Natural killer cell (primary cell): ENCODE measurements around the gene HOXA7. TPM values are rescaled to one million over a fixed set of nuclear protein-coding genes. Genes with fewer than 3 reads are reported as not detected.

Experiments
- ATAC-seq, 3 donors: fragments of 150-1000 bp in 2 of 3; fragments of 200-7000 bp in 1 of 3; cut with Tn5 transposase; 1 replicate in 1 of 3; 2 replicates in 2 of 3; pipeline ENCODE4 v1.10.0; 2021; ENCODE audit warnings: mild to moderate bottlenecking in 2 of 3, moderate library complexity in 2 of 3
- DNase-seq, 2 donors: peaks; one replicate each; pipeline versions ENCODE4 v3.0.0 to v3.0.0-alpha.2; 2013 to 2021; ENCODE audit warnings: mixed read lengths in 1 of 2
- H3K27ac ChIP-seq: one replicate; pipeline ENCODE4 v1.5.1; 2013; ENCODE audit warnings: mild to moderate bottlenecking, low read length
- H3K27me3 ChIP-seq: one replicate; pipeline ENCODE4 v1.6.1; 2013; ENCODE audit warnings: low read length; ENCODE audit not compliant: control insufficient read depth, insufficient read depth
- H3K36me3 ChIP-seq: one replicate; pipeline ENCODE4 v1.6.1; 2013; ENCODE audit warnings: low read length; ENCODE audit not compliant: control insufficient read depth, insufficient read depth
- H3K4me1 ChIP-seq: one replicate; pipeline ENCODE4 v1.6.1; 2013; ENCODE audit warnings: low read length; ENCODE audit not compliant: control insufficient read depth, insufficient read depth
- H3K4me3 ChIP-seq: one replicate; pipeline ENCODE4 v1.5.1; 2013; ENCODE audit warnings: low read length
- H3K9me3 ChIP-seq: one replicate; pipeline ENCODE4 v1.6.1; 2013; ENCODE audit warnings: low read length; ENCODE audit not compliant: control insufficient read depth, insufficient read depth
- H3K27ac Mint-ChIP-seq, 2 donors: one replicate each; pipeline ENCODE4 v1.8.0; 2022; ENCODE audit warnings: mild to moderate bottlenecking in 2 of 2, mixed read lengths in 2 of 2, moderate library complexity in 1 of 2
- H3K27me3 Mint-ChIP-seq, 2 donors: one replicate each; pipeline ENCODE4 v1.8.0; 2022; ENCODE audit warnings: low read depth in 2 of 2, mixed read lengths in 2 of 2
- H3K36me3 Mint-ChIP-seq: one replicate; pipeline ENCODE4 v1.8.0; 2022; ENCODE audit warnings: mixed read lengths
- H3K4me1 Mint-ChIP-seq, 2 donors: one replicate each; pipeline ENCODE4 v1.8.0; 2022; ENCODE audit warnings: mixed read lengths in 2 of 2
- H3K4me3 Mint-ChIP-seq: one replicate; pipeline ENCODE4 v1.8.0; 2022; ENCODE audit warnings: mild to moderate bottlenecking, moderate library complexity, mixed read lengths
- H3K9me3 Mint-ChIP-seq, 2 donors: one replicate each; pipeline ENCODE4 v1.8.0; 2022; ENCODE audit warnings: mixed read lengths in 2 of 2
- WGBS: methylation state at CpG from one replicate; pipeline ENCODE4 v1.1.7; 2013; ENCODE audit warnings: missing lambda C conversion rate; ENCODE audit not compliant: insufficient coverage; 5-methylcytosine and 5-hydroxymethylcytosine counted together
- intact Hi-C: fragments of 100-400 bp; cut with micrococcal nuclease; formaldehyde crosslinking; loops from one replicate; pipeline ENCODE4 v1.14.2; 2022
- total RNA-seq, 4 donors: library from RNA; stranded (reverse); fragments of 120-200 nt in 1 of 4; gene quantifications; one replicate each; pipeline versions ENCODE4 v1.2.3 to v1.2.4, GENCODE V29; 2013 to 2022
- TF ChIP-seq, protein P1 (sequence below): fragments of 200-600 bp; IDR thresholded peaks from one replicate; pipeline ENCODE4 v1.8.0; 2022; ENCODE audit warnings: antibody characterized with exemption

Gene HOXA7
- total RNA-seq, 3 donors from 2014 or later (not counting 1 experiment from before 2014, with no cell fraction given) = not detected

DNA sequence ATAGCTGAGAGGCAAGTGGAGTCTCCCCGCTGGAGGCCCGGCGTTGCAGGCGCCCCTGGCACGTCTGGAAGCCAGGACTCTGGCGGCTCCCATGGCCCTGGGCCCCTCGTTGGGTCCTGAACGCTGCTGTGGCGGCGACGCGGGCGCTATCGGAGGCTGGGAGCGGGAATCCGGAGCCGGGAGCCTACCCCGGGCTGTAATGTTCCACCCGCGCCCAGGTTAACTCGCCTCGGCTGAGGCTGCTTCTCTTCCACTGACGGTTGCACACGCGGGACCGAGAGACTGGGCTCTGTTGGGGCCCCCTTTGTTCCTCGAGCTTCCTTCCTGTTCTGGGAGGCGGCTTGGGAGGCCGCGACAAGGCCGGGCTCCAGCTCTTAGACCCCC, 11.7 kb downstream of the HOXA7 start:
- peaks cover 29% of the 10 kb centered on the region for H3K27me3 ChIP-seq
- Mint-ChIP-seq H3K9me3 (no peaks in the 10 kb centered on the region), H3K27ac (no peak overlapping the region), H3K4me3 (no peak overlapping the region), H3K27me3 (peaks cover 44 to 46% of the 10 kb centered on the region in 2 donors), H3K4me1 (peaks cover 0 to 14% of the 10 kb centered on the region in 2 donors), H3K36me3 (no peaks in the 10 kb centered on the region)
- DNase-seq (no peak), ATAC-seq (no peak)
- intact Hi-C loops = no loop called here
- H3K27ac ChIP-seq = no peak overlapping the region
- no peaks in the 10 kb centered on the region for H3K9me3 ChIP-seq
- no peak overlapping the region for H3K4me3 ChIP-seq
- TF ChIP-seq, protein P1, sequence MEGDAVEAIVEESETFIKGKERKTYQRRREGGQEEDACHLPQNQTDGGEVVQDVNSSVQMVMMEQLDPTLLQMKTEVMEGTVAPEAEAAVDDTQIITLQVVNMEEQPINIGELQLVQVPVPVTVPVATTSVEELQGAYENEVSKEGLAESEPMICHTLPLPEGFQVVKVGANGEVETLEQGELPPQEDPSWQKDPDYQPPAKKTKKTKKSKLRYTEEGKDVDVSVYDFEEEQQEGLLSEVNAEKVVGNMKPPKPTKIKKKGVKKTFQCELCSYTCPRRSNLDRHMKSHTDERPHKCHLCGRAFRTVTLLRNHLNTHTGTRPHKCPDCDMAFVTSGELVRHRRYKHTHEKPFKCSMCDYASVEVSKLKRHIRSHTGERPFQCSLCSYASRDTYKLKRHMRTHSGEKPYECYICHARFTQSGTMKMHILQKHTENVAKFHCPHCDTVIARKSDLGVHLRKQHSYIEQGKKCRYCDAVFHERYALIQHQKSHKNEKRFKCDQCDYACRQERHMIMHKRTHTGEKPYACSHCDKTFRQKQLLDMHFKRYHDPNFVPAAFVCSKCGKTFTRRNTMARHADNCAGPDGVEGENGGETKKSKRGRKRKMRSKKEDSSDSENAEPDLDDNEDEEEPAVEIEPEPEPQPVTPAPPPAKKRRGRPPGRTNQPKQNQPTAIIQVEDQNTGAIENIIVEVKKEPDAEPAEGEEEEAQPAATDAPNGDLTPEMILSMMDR = no peak
- no peaks in the 10 kb centered on the region for H3K36me3 ChIP-seq
- H3K4me1 ChIP-seq = peaks cover 26% of the 10 kb centered on the region
- 81% methylated on average over 31 of the region's 31 CpGs for WGBS

DNA sequence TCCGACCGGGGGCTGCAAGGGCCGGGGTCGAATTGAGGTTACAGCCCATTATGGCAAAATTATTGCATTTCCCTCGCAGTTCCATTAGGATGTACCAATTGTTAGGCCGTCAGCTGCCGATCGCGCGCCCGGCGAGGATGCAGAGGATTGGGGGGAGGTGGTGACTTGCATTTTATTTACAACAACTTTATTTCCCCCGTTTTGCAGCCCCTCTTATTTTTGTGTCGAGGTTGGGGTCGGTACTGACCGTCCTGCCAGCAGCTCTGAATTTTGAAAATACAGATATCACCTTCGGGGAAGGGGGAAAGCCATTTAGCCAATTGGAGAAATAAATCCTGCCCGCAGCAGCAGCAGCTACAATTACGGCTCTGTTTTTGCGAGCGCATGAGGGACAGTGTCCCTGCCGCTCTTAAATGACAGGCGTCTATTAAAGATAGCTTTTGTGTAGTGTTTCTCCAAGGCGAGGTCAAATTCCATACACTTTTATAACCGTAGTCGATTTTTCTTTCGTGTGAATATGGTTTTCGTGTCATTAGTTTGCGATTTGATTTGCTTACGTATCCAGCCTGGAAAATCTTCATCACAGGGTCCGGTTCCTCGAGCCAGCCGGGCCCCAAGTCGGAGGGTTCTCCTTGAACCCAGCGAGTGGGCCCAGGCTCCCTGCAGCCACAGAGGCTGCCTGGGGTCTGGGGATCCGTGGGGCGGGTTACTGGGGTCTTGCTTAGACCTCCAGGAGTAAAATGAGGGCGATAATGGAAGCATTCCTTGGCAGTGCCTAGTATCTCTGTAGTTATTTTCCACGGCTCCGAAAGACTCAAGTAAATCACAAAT, 12.3 kb downstream of the HOXA7 start:
- ATAC-seq (no peak), DNase-seq (no peak)
- Histone ChIP-seq H3K36me3 (no peaks in the 10 kb centered on the region), H3K27me3 (peaks cover 25% of the 10 kb centered on the region), H3K27ac (no peak overlapping the region), H3K4me1 (peaks cover 23% of the 10 kb centered on the region), H3K4me3 (no peak overlapping the region), H3K9me3 (no peaks in the 10 kb centered on the region)
- Mint-ChIP-seq H3K4me1 (peaks cover 0 to 14% of the 10 kb centered on the region in 2 donors), H3K27ac (no peak overlapping the region), H3K27me3 (peaks cover 44 to 45% of the 10 kb centered on the region in 2 donors), H3K9me3 (no peaks in the 10 kb centered on the region), H3K4me3 (no peak overlapping the region), H3K36me3 (no peaks in the 10 kb centered on the region)
- TF ChIP-seq, protein P1 = peak; percentile 14
- 94% methylated on average over 35 of the region's 40 CpGs for WGBS
- intact Hi-C loops = no loop called here

DNA sequence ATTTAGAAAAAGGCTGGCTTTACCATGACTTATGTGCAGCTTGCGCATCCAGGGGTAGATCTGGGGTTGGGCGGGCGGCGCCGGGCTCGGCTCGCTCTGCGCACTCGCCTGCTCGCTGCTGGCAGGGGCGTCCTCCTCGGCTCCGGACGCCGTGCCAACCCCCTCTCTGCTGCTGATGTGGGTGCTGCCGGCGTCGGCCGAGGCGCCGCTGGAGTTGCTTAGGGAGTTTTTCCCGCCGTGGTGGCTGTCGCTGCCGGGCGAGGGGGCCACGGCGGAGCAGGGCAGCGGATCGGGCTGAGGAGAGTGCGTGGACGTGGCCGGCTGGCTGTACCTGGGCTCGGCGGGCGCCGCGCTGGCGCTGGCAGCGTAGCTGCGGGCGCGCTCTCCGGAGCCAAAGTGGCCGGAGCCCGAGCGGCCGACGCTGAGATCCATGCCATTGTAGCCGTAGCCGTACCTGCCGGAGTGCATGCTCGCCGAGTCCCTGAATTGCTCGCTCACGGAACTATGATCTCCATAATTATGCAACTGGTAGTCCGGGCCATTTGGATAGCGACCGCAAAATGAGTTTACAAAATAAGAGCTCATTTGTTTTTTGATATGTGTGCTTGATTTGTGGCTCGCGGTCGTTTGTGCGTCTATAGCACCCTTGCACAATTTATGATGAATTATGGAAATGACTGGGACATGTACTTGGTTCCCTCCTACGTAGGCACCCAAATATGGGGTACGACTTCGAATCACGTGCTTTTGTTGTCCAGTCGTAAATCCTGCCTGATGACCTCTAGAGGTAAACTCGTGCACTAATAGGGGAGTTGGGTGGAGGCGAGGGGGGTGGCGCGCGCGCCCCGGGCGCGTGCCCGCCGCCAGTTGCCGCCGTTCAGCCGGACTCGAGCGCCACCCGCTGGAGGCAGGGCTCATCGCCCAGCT, 13.2 kb downstream of the HOXA7 start, which contains the start of gene HOXA5:
TSS of gene HOXA5 (minus strand) at position 659 of the 927 bp plus-strand sequence. CDS start at position 585, 74 bp downstream.
- no peaks in the 10 kb centered on the region for H3K9me3 ChIP-seq
- H3K4me1 Mint-ChIP-seq = peaks cover 0 to 14% of the 10 kb centered on the region in 2 donors
- no peaks in the 10 kb centered on the region for H3K9me3 Mint-ChIP-seq
- H3K4me3 ChIP-seq = no peak within 1 kb of the TSS
- H3K27ac ChIP-seq = no peak within 1 kb of the TSS
- H3K27ac Mint-ChIP-seq = peak within 1 kb of the TSS in 1 of 2 donors; percentile 57
- ATAC-seq = peak; percentile 72 to 87 (median 80)
- intact Hi-C loops = no loop called here
- H3K4me1 ChIP-seq = peaks cover 16% of the 10 kb centered on the region
- no peaks in the 10 kb centered on the region for H3K36me3 ChIP-seq
- H3K36me3 Mint-ChIP-seq = no peaks in the 10 kb centered on the region
- TF ChIP-seq, protein P1 = no peak
- H3K27me3 Mint-ChIP-seq = peaks cover 46 to 52% of the 10 kb centered on the region in 2 donors
- 83% methylated on average over 86 of the region's 86 CpGs for WGBS
- peaks cover 16% of the 10 kb centered on the region for H3K27me3 ChIP-seq
- H3K4me3 Mint-ChIP-seq = peak within 1 kb of the TSS; percentile 76
- peak in 1 of 2 donors; percentile 18 for DNase-seq
